Measurements from ENCODE around the gene C6orf132.
A peak's percentile ranks its signal among the peaks of the same experiment; 100 is the strongest.
"Not testable (repeated sequence)": the region's sequence is repeated elsewhere in the genome, so short reads cannot be mapped to it uniquely, and the experiment has no call there.

Gene C6orf132

GRCh38 chr6:42142118-42142835, at the start of gene C6orf132:
TSS of gene C6orf132 (minus strand) at chr6:42142620. CDS start at chr6:42142444, 176 bp downstream.
- no peak for DNase-seq

GRCh38 chr6:42190554-42191183, 48.2 kb upstream of the C6orf132 start:
- DNase-seq = no peak

GRCh38 chr6:42188406-42188805, 46.0 kb upstream of the C6orf132 start:
- DNase-seq = no peak

- no peak for DNase-seq
These were observed 43.2 kb upstream of the C6orf132 start for GRCh38 chr6:42185597-42185996.

- no peak for DNase-seq
These were observed 42.1 kb upstream of the C6orf132 start for GRCh38 chr6:42184475-42184874.

GRCh38 chr6:42182101-42182500, 39.7 kb upstream of the C6orf132 start:
- DNase-seq = no peak

GRCh38 chr6:42179945-42180313, 37.5 kb upstream of the C6orf132 start:
- no peak for DNase-seq

GRCh38 chr6:42179261-42179944, 37.0 kb upstream of the C6orf132 start:
- DNase-seq = no peak

GRCh38 chr6:42177514-42178364, 35.3 kb upstream of the C6orf132 start:
- peak in 28 of 56 donors; percentile 1 to 61 (median 27) for DNase-seq

- DNase-seq = no peak
These were observed 34.6 kb upstream of the C6orf132 start for GRCh38 chr6:42176981-42177380.

- DNase-seq = no peak
These were observed 33.4 kb upstream of the C6orf132 start for GRCh38 chr6:42175860-42176259.

GRCh38 chr6:42173101-42173500, 30.7 kb upstream of the C6orf132 start, which contains the start of gene GUCA1A:
TSS of gene GUCA1A (plus strand) at chr6:42173364. CDS start at chr6:42173614, 250 bp downstream.
- DNase-seq = no peak

- no peak for DNase-seq
These were observed 29.6 kb upstream of the C6orf132 start for GRCh38 chr6:42171813-42172581.

- DNase-seq = not testable (repeated sequence)
These were observed 27.4 kb upstream of the C6orf132 start for GRCh38 chr6:42169780-42170179.

GRCh38 chr6:42168650-42169049, 26.2 kb upstream of the C6orf132 start:
- DNase-seq = no peak

- peak in 37 of 56 donors; percentile 1 to 71 (median 20) for DNase-seq
These were observed 24.2 kb upstream of the C6orf132 start for GRCh38 chr6:42166444-42167141.

GRCh38 chr6:42165016-42165415, 22.6 kb upstream of the C6orf132 start:
- DNase-seq = no peak

- DNase-seq = no peak
These were observed 21.6 kb upstream of the C6orf132 start for GRCh38 chr6:42163981-42164380.

- no peak for DNase-seq
These were observed 20.4 kb upstream of the C6orf132 start for GRCh38 chr6:42162812-42163211.

- DNase-seq = no peak
These were observed 20.0 kb upstream of the C6orf132 start for GRCh38 chr6:42162384-42162783.

Data from nucleus accumbens (tissue), 56 donors.